Tibial nerve (tissue), 4 donors: ENCODE results near the gene ILDR2.

Experiments used
- CTCF ChIP-seq, 5 experiments: fragments of 200-600 bp in 3 of 5; fragments of 450-650 bp in 2 of 5; sonication (generic) in 3 of 5; IDR thresholded peaks; one replicate each; pipeline ENCODE4 v1.5.1; 2016 to 2019; ENCODE audit warnings: antibody characterized with exemption in 5 of 5, mild to moderate bottlenecking in 3 of 5, moderate library complexity in 2 of 5
- EP300 ChIP-seq, 2 donors: sonication (generic); formaldehyde crosslinking; IDR thresholded peaks; one replicate each; pipeline ENCODE4 v1.6.1; 2017; ENCODE audit warnings: antibody characterized with exemption in 2 of 2, mild to moderate bottlenecking in 1 of 2
- POLR2A ChIP-seq, 2 donors: fragments of 450-650 bp; IDR thresholded peaks; one replicate each; pipeline ENCODE4 v1.6.1; 2017; ENCODE audit warnings: antibody characterized with exemption in 2 of 2, mild to moderate bottlenecking in 2 of 2, moderate library complexity in 2 of 2

- no peak for TF ChIP-seq CTCF (IDR thresholded peaks at IDR 0.05)
- no peak for TF ChIP-seq EP300 (IDR thresholded peaks at IDR 0.05)
- TF ChIP-seq POLR2A (IDR thresholded peaks at IDR 0.05) = no peak
These were observed 61.2 kb downstream of the ILDR2 start for GRCh38 chr1:166914111-166914510.
